Esophagus squamous epithelium (tissue), 4 donors: ENCODE data around the gene REL.

ENCODE experiments used
- CTCF ChIP-seq, 6 experiments: fragments of 450-650 bp in 4 of 6; fragments of 200-600 bp in 2 of 6; sonication (generic) in 2 of 6; IDR thresholded peaks; one replicate each; pipeline ENCODE4 v1.5.1; 2016 to 2019; ENCODE audit warnings: antibody characterized with exemption in 6 of 6, mild to moderate bottlenecking in 4 of 6, moderate library complexity in 4 of 6
- POLR2A ChIP-seq, 4 donors: fragments of 450-650 bp; IDR thresholded peaks; one replicate each; pipeline ENCODE4 v1.6.1; 2017; ENCODE audit warnings: antibody characterized with exemption in 4 of 4, mild to moderate bottlenecking in 4 of 4, moderate library complexity in 3 of 4

DNA sequence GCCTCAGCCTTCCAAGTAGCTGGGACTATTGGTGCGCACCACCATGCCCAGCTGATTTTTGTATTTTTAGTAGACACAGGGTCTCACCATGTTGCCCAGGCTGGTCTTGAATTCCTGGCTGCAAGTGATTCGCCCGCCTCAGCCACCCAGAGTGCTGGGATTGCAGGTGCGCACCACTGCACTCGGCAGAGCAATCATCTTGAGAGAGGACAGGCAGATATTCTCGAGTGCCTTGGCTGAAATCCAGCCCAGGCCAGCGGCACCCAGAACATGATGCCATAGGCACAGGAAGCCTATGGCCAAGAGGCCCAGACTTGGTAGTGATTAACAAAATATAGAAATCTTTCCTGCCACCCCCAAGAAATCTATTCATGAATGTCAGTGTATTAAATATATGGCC, 78.1 kb downstream of the REL start:
- TF ChIP-seq CTCF (IDR thresholded peaks at IDR 0.05), result no peak
- no peak for TF ChIP-seq POLR2A (IDR thresholded peaks at IDR 0.05)
